ENCODE measurements around the gene TCF12. TPM values are rescaled to one million over a fixed set of nuclear protein-coding genes. Genes with fewer than 3 reads are reported as not detected.

Gene TCF12
- total RNA-seq, 2 donors from 2014 or later, result 91.8 to 107 TPM

DNA sequence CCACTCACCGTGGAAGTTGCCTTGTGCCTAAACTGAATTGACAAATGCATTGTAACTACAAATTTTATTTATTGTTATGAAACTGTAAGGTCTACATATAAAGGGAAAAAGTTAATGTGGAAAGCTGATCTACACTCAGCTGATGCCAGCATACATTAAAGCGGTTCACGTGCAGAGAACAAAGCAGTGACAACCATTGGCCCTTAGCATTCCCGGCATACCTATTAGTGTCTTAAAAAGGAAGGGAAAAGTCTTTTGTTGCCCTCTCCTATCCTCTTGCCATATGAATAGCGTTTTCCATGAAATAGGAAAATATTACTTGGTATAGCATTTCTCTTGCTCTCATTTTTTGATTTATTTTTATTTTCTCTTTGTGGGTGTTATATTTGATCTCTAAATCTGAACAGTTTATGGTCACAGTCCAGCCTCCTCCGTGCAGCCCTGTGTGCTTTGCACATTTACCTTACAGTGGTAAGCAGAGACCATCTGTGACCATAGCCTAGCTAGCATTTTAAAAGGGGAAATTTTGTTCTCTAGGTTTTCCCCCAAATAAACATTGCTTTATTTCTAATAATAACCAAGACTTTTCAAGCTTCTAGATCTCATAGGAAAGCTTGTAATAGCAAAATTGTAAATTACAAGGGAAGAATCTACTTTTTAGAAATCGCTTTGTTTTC, 368.1 kb downstream of the TCF12 start:
- H3K27ac ChIP-seq, result no peak overlapping the region
- no peaks in the 10 kb centered on the region for H3K4me1 ChIP-seq (ENCODE audit: control insufficient read depth in 1 of 2, low read depth in 2 of 2)
- H3K4me3 ChIP-seq, result no peak overlapping the region
- ATAC-seq (ENCODE audit: insufficient number of reproducible peaks, low FRiP score, low read depth) (no peak), DNase-seq (ENCODE audit: low spot score) (no peak)
- no peaks in the 10 kb centered on the region for H3K27me3 ChIP-seq (replicated peaks; ENCODE audit: insufficient read depth)
- H3K36me3 ChIP-seq, result peaks cover 7% of the 10 kb centered on the region
- H3K9me3 ChIP-seq, result no peaks in the 10 kb centered on the region
- TF ChIP-seq, protein P1, sequence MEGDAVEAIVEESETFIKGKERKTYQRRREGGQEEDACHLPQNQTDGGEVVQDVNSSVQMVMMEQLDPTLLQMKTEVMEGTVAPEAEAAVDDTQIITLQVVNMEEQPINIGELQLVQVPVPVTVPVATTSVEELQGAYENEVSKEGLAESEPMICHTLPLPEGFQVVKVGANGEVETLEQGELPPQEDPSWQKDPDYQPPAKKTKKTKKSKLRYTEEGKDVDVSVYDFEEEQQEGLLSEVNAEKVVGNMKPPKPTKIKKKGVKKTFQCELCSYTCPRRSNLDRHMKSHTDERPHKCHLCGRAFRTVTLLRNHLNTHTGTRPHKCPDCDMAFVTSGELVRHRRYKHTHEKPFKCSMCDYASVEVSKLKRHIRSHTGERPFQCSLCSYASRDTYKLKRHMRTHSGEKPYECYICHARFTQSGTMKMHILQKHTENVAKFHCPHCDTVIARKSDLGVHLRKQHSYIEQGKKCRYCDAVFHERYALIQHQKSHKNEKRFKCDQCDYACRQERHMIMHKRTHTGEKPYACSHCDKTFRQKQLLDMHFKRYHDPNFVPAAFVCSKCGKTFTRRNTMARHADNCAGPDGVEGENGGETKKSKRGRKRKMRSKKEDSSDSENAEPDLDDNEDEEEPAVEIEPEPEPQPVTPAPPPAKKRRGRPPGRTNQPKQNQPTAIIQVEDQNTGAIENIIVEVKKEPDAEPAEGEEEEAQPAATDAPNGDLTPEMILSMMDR (IDR thresholded peaks at IDR 0.05), result no peak

DNA sequence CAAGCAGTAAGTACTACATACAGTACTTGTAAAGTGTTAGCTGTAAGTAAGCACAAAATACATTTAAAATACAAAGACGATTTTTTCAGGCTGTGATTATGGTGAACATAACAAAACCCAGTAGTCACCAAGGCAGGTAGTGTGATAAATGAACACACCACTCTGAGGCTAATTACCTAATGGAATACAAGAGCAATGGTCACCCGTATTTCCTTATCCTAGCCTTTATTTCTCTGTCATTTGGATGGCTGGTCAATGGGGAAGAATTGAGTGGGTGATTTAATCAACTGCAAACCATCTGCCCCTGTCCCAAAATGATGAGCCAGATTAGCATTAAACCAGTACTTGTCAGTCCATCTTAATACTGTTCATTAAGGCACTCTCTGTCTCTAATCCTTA, 368.7 kb downstream of the TCF12 start:
- ATAC-seq (ENCODE audit: insufficient number of reproducible peaks, low FRiP score, low read depth) (no peak), DNase-seq (ENCODE audit: low spot score) (no peak)
- no peaks in the 10 kb centered on the region for H3K4me1 ChIP-seq (ENCODE audit: control insufficient read depth in 1 of 2, low read depth in 2 of 2)
- no peak overlapping the region for H3K4me3 ChIP-seq
- H3K36me3 ChIP-seq, result peaks cover 7% of the 10 kb centered on the region
- H3K27ac ChIP-seq, result no peak overlapping the region
- no peaks in the 10 kb centered on the region for H3K9me3 ChIP-seq
- H3K27me3 ChIP-seq (replicated peaks; ENCODE audit: insufficient read depth), result no peaks in the 10 kb centered on the region
- TF ChIP-seq, protein P1 (IDR thresholded peaks at IDR 0.05), result no peak

DNA sequence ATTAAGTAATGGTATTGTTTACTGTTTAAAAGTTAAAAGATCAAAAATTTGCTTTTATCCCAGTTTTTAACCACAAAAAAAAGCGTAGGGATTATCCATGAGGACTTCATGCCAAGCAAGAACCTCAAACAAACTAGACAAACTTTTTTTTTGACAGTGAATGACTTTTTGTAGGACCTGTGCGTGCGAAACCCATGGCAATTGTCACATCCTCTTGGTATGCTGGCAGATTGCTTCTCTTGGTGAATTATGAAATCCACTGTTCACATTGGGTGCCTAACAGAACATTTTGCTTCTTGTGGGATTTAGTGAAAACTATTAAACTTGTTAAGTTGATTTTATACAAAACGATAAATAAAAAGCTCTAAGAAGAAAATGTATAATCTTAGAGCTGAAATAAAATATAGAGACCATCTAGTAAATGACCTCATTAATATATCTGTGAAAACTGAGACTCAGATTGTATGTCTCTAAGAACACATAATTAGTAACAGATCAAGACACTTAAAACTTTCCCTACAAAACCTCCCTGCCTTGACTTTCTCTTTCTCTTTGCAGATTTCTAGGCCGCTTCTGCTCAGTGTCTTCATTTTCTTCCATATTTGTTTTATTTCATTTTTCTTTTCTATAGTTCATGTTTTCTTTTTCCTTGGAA, 370.6 kb downstream of the TCF12 start:
- Histone ChIP-seq H3K4me1 (ENCODE audit: control insufficient read depth in 1 of 2, low read depth in 2 of 2) (no peaks in the 10 kb centered on the region), H3K36me3 (peaks cover 7% of the 10 kb centered on the region)

DNA sequence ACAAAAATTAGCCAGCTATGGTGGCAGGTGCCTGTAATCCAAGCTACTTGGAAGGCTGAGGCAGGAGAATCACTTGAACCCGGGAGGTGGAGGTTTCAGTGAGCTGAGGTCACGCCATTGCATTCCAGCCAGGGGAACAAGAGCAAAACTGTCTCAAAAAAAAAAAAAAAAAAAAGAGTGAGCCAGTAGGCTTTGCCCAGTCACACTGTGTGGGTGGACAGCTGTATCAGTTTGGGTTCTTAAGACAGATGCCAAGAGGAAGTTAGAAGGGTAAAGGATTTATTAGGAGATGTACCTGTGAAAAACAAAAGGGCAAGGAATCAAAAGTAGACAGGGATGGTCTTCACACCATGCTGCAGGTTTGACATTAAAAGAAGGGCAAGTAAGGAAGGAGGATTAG, 371.7 kb downstream of the TCF12 start:
- Histone ChIP-seq H3K4me1 (ENCODE audit: control insufficient read depth in 1 of 2, low read depth in 2 of 2) (no peaks in the 10 kb centered on the region), H3K27ac (no peak overlapping the region), H3K9me3 (no peaks in the 10 kb centered on the region), H3K4me3 (no peak overlapping the region), H3K36me3 (peaks cover 7% of the 10 kb centered on the region), H3K27me3 (replicated peaks; ENCODE audit: insufficient read depth) (no peaks in the 10 kb centered on the region)
- no peak for DNase-seq (ENCODE audit: low spot score)
- TF ChIP-seq, protein P1 (IDR thresholded peaks at IDR 0.05), result no peak
- ATAC-seq (ENCODE audit: insufficient number of reproducible peaks, low FRiP score, low read depth), result no peak

More for the DNA sequence above, 370.6 kb downstream of the TCF12 start:
- DNase-seq (ENCODE audit: low spot score) (no peak), ATAC-seq (ENCODE audit: insufficient number of reproducible peaks, low FRiP score, low read depth) (no peak)
- TF ChIP-seq, protein P1 (IDR thresholded peaks at IDR 0.05), result no peak
- H3K4me3 ChIP-seq, result no peak overlapping the region
- H3K27me3 ChIP-seq (replicated peaks; ENCODE audit: insufficient read depth), result no peaks in the 10 kb centered on the region
- H3K9me3 ChIP-seq, result no peaks in the 10 kb centered on the region
- H3K27ac ChIP-seq, result no peak overlapping the region

DNA sequence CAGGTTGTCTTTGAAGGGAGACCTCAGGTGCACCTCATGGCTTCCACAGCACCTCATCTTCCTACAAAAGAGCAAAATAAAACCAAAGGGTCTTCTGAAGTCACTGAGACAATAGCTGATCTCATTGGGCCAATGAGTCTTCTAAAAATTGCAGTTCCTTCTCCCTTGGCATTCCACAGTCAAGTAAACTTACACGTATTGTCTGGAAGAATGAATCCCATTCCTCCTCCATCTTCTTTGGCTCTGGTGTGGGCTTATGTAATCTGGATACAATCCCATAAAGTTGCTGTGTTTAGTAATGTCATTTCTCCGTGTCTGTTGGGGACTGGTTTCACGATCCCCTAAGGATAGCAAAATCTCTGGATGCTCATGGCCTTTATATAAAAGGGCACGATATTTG, 372.4 kb downstream of the TCF12 start:
- Histone ChIP-seq H3K4me3 (no peak overlapping the region), H3K27me3 (replicated peaks; ENCODE audit: insufficient read depth) (no peaks in the 10 kb centered on the region), H3K4me1 (ENCODE audit: control insufficient read depth in 1 of 2, low read depth in 2 of 2) (no peaks in the 10 kb centered on the region), H3K27ac (no peak overlapping the region), H3K9me3 (no peaks in the 10 kb centered on the region), H3K36me3 (peaks cover 7% of the 10 kb centered on the region)
- ATAC-seq (ENCODE audit: insufficient number of reproducible peaks, low FRiP score, low read depth) (no peak), DNase-seq (ENCODE audit: low spot score) (no peak)
- TF ChIP-seq, protein P1 (IDR thresholded peaks at IDR 0.05), result no peak
